DND-41 (cell line): ENCODE results near the gene TBX2.

Source experiments
- ATAC-seq: fragments of 200-7000 bp; cut with Tn5 transposase; 3 replicates; pipeline ENCODE4 v1.9.1; 2021; ENCODE audit warnings: low read depth; ENCODE audit not compliant: insufficient read depth
- DNase-seq: peaks from one replicate; pipeline ENCODE4 v3.0.0-alpha.2; 2020
- H2AFZ ChIP-seq: 2 replicates; pipeline ENCODE4 v1.6.0; 2012; ENCODE audit warnings: low read depth, low read length
- H3K27ac ChIP-seq: 2 replicates; pipeline ENCODE4 v1.5.1; 2012; ENCODE audit warnings: low read length, inconsistent platforms
- H3K27me3 ChIP-seq: fragments of 200-600 bp; sonication (generic); 2 replicates; pipeline ENCODE4 v1.6.0; 2012; ENCODE audit warnings: low read length, mild to moderate bottlenecking, inconsistent platforms; ENCODE audit not compliant: insufficient read depth, poor library complexity
- H3K36me3 ChIP-seq: 2 replicates; pipeline ENCODE4 v1.5.1; 2012; ENCODE audit warnings: low read length, inconsistent platforms; ENCODE audit not compliant: insufficient read depth
- H3K4me1 ChIP-seq: 2 replicates; pipeline ENCODE4 v1.5.1; 2012; ENCODE audit warnings: mild to moderate bottlenecking, low read length; ENCODE audit not compliant: insufficient read depth
- H3K4me2 ChIP-seq: 2 replicates; pipeline ENCODE4 v1.6.0; 2012; ENCODE audit warnings: mild to moderate bottlenecking, moderate library complexity, low read length, inconsistent platforms; ENCODE audit not compliant: insufficient read depth
- H3K4me3 ChIP-seq, 2 experiments: fragments of 200-600 bp in 1 of 2; shearing (Covaris generic) in 1 of 2; 2 replicates each; pipeline ENCODE4 v1.5.1; 2012 to 2016; ENCODE audit warnings: inconsistent platforms in 2 of 2, low read length in 2 of 2, mild to moderate bottlenecking in 2 of 2, low read depth in 1 of 2, moderate library complexity in 1 of 2
- H3K79me2 ChIP-seq: 2 replicates; pipeline ENCODE4 v1.6.0; 2012; ENCODE audit warnings: low read length, inconsistent platforms; ENCODE audit not compliant: insufficient read depth
- H3K9ac ChIP-seq: 2 replicates; pipeline ENCODE4 v1.6.0; 2012; ENCODE audit warnings: low read depth, mild to moderate bottlenecking, inconsistent platforms, low read length, moderate library complexity
- H3K9me3 ChIP-seq: 2 replicates; pipeline ENCODE4 v1.5.1; 2012; ENCODE audit warnings: low read length, moderate library complexity, mild to moderate bottlenecking, inconsistent platforms; ENCODE audit not compliant: insufficient read depth, severe bottlenecking
- H4K20me1 ChIP-seq: 2 replicates; pipeline ENCODE4 v1.6.0; 2012; ENCODE audit warnings: low read length; ENCODE audit not compliant: insufficient read depth
- CTCF ChIP-seq: IDR thresholded peaks from 2 replicates; pipeline ENCODE4 v1.5.1; 2012; ENCODE audit warnings: borderline replicate concordance, low read length, moderate library complexity, mild to moderate bottlenecking; ENCODE audit not compliant: poor library complexity, severe bottlenecking; ENCODE audit errors: extremely low read depth
- EZH2 ChIP-seq: IDR thresholded peaks from 3 replicates; pipeline ENCODE4 v1.6.1; 2012; ENCODE audit warnings: borderline replicate concordance, low read depth, mild to moderate bottlenecking, moderate library complexity, low read length, inconsistent platforms; ENCODE audit not compliant: severe bottlenecking

TBX2 gene

DNA sequence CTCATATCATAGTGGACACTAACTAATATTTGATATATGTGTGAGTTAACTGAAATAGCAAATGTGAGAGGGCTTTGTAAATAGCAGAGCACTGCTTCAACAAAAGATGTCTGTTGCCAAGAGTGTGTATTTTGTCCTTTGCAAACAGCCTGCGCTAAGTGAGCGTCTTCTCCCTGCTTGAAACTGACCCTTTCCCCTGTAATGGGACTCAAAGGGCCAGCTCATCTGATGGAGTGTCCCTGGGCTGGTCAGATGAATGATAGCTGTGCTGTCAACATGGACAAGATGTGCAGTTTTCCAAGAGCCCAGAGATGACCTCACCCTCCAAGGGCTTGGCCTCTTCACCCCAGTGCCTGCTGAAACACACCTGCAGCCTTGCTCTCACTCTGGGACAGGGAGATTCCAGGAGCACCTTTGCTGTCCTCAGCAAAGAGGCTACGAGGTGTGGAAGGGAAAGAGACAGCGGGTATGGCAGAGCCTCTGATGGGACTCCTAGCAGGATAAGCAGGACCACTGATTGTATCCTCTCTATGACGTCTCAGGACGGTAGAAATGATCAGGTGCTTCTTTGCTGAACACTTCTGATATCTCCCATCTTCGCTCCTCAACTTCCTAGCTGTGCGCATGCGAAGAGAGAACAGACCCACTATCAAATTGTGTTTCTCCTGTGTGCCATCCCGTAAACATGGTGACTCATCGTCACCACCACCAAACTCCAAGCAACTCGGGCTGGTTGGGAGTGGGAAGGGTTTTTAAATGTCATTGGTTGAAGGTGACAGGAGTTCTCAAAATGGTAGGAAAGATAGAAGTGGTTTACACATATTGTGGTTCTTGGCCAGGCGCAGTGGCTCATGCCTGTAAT lies 35.8 kb upstream of the TBX2 start:
- no peaks in the 10 kb centered on the region for H3K4me1 ChIP-seq
- no peak overlapping the region for H3K9ac ChIP-seq
- H3K4me2 ChIP-seq, result no peak overlapping the region
- no peaks in the 10 kb centered on the region for H3K27me3 ChIP-seq
- H3K9me3 ChIP-seq, result no peaks in the 10 kb centered on the region
- H3K27ac ChIP-seq, result no peak overlapping the region
- no peaks in the 10 kb centered on the region for H4K20me1 ChIP-seq
- no peaks in the 10 kb centered on the region for H3K36me3 ChIP-seq
- TF ChIP-seq EZH2 (no peak), CTCF (no peak)
- H3K4me3 ChIP-seq, result no peak overlapping the region
- DNase-seq (no peak), ATAC-seq (no peak)
- H2AFZ ChIP-seq, result no peak overlapping the region
- H3K79me2 ChIP-seq, result no peaks in the 10 kb centered on the region

- no peaks in the 10 kb centered on the region for H3K4me1 ChIP-seq
- no peak overlapping the region for H3K9ac ChIP-seq
Observed at GRCh38 chr17:61364463-61364846, 35.2 kb upstream of the TBX2 start.

GRCh38 chr17:61366076-61366714 lies 33.4 kb upstream of the TBX2 start:
- Histone ChIP-seq H3K9me3 (no peaks in the 10 kb centered on the region), H3K27ac (no peak overlapping the region), H3K79me2 (no peaks in the 10 kb centered on the region), H3K36me3 (no peaks in the 10 kb centered on the region), H2AFZ (no peak overlapping the region), H3K4me1 (no peaks in the 10 kb centered on the region), H3K4me3 (no peak overlapping the region), H3K9ac (no peak overlapping the region), H3K27me3 (no peaks in the 10 kb centered on the region), H3K4me2 (no peak overlapping the region), H4K20me1 (no peaks in the 10 kb centered on the region)
- TF ChIP-seq CTCF, result no peak
- no peak for TF ChIP-seq EZH2
- ATAC-seq, result no peak
- DNase-seq, result no peak

More at GRCh38 chr17:61364463-61364846, 35.2 kb upstream of the TBX2 start:
- TF ChIP-seq EZH2 (no peak), CTCF (no peak)
- Histone ChIP-seq H3K9me3 (no peaks in the 10 kb centered on the region), H3K79me2 (no peaks in the 10 kb centered on the region), H3K36me3 (no peaks in the 10 kb centered on the region), H4K20me1 (no peaks in the 10 kb centered on the region), H2AFZ (no peak overlapping the region), H3K27ac (no peak overlapping the region), H3K27me3 (no peaks in the 10 kb centered on the region), H3K4me2 (no peak overlapping the region), H3K4me3 (no peak overlapping the region)
- no peak for ATAC-seq
- DNase-seq, result no peak
